HEK293 (cell line): Measurements from ENCODE around the gene USP21.

Experiments used
- CTCF ChIA-PET: fragments of 350-600 bp; formaldehyde crosslinking; extraction: SDS; loops from one replicate; lab custom pipeline; 2021; ENCODE audit warnings: antibody characterized with exemption; lab: Yijun Ruan, JAX
- POLR2A ChIA-PET: fragments of 300-600 bp; formaldehyde crosslinking; extraction: SDS; loops from one replicate; lab custom pipeline; 2020; ENCODE audit warnings: antibody characterized with exemption, inconsistent platforms; lab: Yijun Ruan, JAX
- H3K27ac ChIP-seq: fragments of 200-500 bp; sonication (Bioruptor generic); 2 replicates; pipeline ENCODE4 v1.5.1; 2014; ENCODE audit warnings: low read depth, low read length, control low read depth, inconsistent platforms; ENCODE audit errors: extremely low read depth
- H3K36me3 ChIP-seq, 2 experiments: fragments of 200-500 bp in 1 of 2; sonication (Bioruptor generic) in 1 of 2; 1 replicate in 1 of 2; 2 replicates in 1 of 2; pipeline ENCODE4 v1.5.1; 2014 to 2017; ENCODE audit warnings: inconsistent platforms in 2 of 2, low read length in 2 of 2; ENCODE audit not compliant: control insufficient read depth in 2 of 2, insufficient read depth in 1 of 2
- H3K4me1 ChIP-seq: fragments of 200-500 bp; sonication (Bioruptor generic); 2 replicates; pipeline ENCODE4 v1.5.1; 2014; ENCODE audit warnings: mild to moderate bottlenecking, low read length, inconsistent platforms; ENCODE audit not compliant: control insufficient read depth, insufficient read depth
- H3K4me3 ChIP-seq: 2 replicates; pipeline ENCODE4 v1.5.1; 2011; ENCODE audit warnings: low read depth, mild to moderate bottlenecking, control low read depth, low read length, moderate library complexity
- H3K9me3 ChIP-seq: fragments of 200-500 bp; sonication (Bioruptor generic); 2 replicates; pipeline ENCODE4 v1.5.1; 2014; ENCODE audit warnings: low read depth, low read length, inconsistent platforms; ENCODE audit not compliant: control insufficient read depth, insufficient read depth
- AEBP2 ChIP-seq: fragments of 450-650 bp; formaldehyde crosslinking; IDR thresholded peaks from 2 replicates; pipeline ENCODE4 v1.5.1; 2016; ENCODE audit warnings: missing biosample characterization, missing genetic modification characterization, borderline replicate concordance
- GLIS2 ChIP-seq: fragments of 450-650 bp; formaldehyde crosslinking; IDR thresholded peaks from 2 replicates; pipeline ENCODE4 v1.5.1; 2016; ENCODE audit warnings: missing biosample characterization, missing genetic modification characterization
- MEIS1 ChIP-seq: sonication (generic); formaldehyde crosslinking; IDR thresholded peaks from 2 replicates; pipeline ENCODE4 v1.8.1; 2022; ENCODE audit warnings: missing genetic modification reagents, mild to moderate bottlenecking, borderline replicate concordance
- MZF1 ChIP-seq: fragments of 450-650 bp; formaldehyde crosslinking; IDR thresholded peaks from 2 replicates; pipeline ENCODE4 v1.5.1; 2017; ENCODE audit warnings: missing biosample characterization, missing genetic modification characterization, borderline replicate concordance
- PRDM4 ChIP-seq: fragments of 450-650 bp; formaldehyde crosslinking; IDR thresholded peaks from 2 replicates; pipeline ENCODE4 v1.5.1; 2017; ENCODE audit warnings: missing biosample characterization, missing genetic modification characterization
- ZFP69B ChIP-seq: fragments of 450-650 bp; formaldehyde crosslinking; IDR thresholded peaks from 2 replicates; pipeline ENCODE4 v1.5.1; 2016; ENCODE audit warnings: missing biosample characterization, missing genetic modification characterization
- ZNF2 ChIP-seq: fragments of 450-650 bp; formaldehyde crosslinking; IDR thresholded peaks from 2 replicates; pipeline ENCODE4 v1.5.1; 2016; ENCODE audit warnings: missing biosample characterization, missing genetic modification characterization
- ZNF214 ChIP-seq: fragments of 450-650 bp; formaldehyde crosslinking; IDR thresholded peaks from 2 replicates; pipeline ENCODE4 v1.5.1; 2017; ENCODE audit warnings: missing biosample characterization, mild to moderate bottlenecking, missing genetic modification characterization, borderline replicate concordance
- ZNF221 ChIP-seq: fragments of 450-650 bp; formaldehyde crosslinking; IDR thresholded peaks from 2 replicates; pipeline ENCODE4 v1.5.1; 2017; ENCODE audit warnings: missing biosample characterization, missing genetic modification characterization, borderline replicate concordance
- ZNF248 ChIP-seq: fragments of 450-650 bp; formaldehyde crosslinking; IDR thresholded peaks from 2 replicates; pipeline ENCODE4 v1.5.1; 2017; ENCODE audit warnings: missing biosample characterization, missing genetic modification characterization
- ZNF266 ChIP-seq: fragments of 450-650 bp; formaldehyde crosslinking; IDR thresholded peaks from 2 replicates; pipeline ENCODE4 v1.5.1; 2016; ENCODE audit warnings: missing biosample characterization, missing genetic modification characterization, low read depth
- ZNF48 ChIP-seq: fragments of 450-650 bp; formaldehyde crosslinking; IDR thresholded peaks from 2 replicates; pipeline ENCODE4 v1.5.1; 2016; ENCODE audit warnings: missing biosample characterization, missing genetic modification characterization
- ZNF549 ChIP-seq: fragments of 450-650 bp; IDR thresholded peaks from 2 replicates; pipeline ENCODE4 v1.5.1; 2018; ENCODE audit warnings: missing biosample characterization, missing genetic modification characterization, mild to moderate bottlenecking, inconsistent platforms, moderate library complexity
- ZNF660 ChIP-seq: fragments of 450-650 bp; IDR thresholded peaks from 2 replicates; pipeline ENCODE4 v1.5.1; 2018; ENCODE audit warnings: missing biosample characterization, mild to moderate bottlenecking, missing genetic modification characterization
- ZNF777 ChIP-seq: fragments of 450-650 bp; formaldehyde crosslinking; IDR thresholded peaks from 2 replicates; pipeline ENCODE4 v1.5.1; 2017; ENCODE audit warnings: missing biosample characterization, missing genetic modification characterization, borderline replicate concordance
- ZNF837 ChIP-seq: fragments of 450-650 bp; formaldehyde crosslinking; IDR thresholded peaks from 2 replicates; pipeline ENCODE4 v1.5.1; 2016; ENCODE audit warnings: missing biosample characterization, missing genetic modification characterization
- TF ChIP-seq, protein P1 (sequence below): fragments of 450-650 bp; formaldehyde crosslinking; IDR thresholded peaks from 2 replicates; pipeline ENCODE4 v1.5.1; 2017; ENCODE audit warnings: missing biosample characterization, missing genetic modification characterization
- TF ChIP-seq, protein P2 (sequence below): fragments of 450-650 bp; IDR thresholded peaks from 2 replicates; pipeline ENCODE4 v1.5.1; 2018; ENCODE audit warnings: missing biosample characterization, missing genetic modification characterization

The USP21 gene

GRCh38 chr1:161187311-161187710 lies 28.0 kb downstream of the USP21 start:
- CTCF ChIA-PET = interaction anchor here (0.6 to 1.9 kb wide), 3 partner anchors 21 to 42 kb away, joined by 4 to 8 read pairs (median 6); partner anchors contain the start of gene PPOX
- Histone ChIP-seq H3K4me1 (no peaks in the 10 kb centered on the region), H3K4me3 (no peak overlapping the region)

DNA sequence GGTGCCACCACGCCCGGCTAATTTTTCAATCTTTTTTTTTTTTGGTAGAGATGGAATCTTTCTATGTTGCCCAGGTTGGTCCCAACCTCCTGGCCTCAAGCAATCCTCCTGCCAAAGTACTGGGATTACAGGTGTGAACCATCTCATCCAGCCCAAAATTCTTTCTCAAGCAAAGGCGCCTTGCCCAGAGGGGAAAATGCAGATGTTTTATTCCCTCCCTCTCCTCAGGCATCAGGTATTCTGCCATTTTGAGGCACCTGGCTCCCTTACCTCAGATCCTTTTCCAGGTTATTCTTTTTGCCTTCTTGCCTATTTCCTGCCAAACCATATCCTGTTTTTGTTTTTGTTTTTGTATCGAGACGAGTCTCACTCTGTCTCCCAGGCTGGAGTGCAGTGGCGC lies 29.1 kb downstream of the USP21 start:
- Histone ChIP-seq H3K36me3 (no peaks in the 10 kb centered on the region), H3K4me1 (no peaks in the 10 kb centered on the region), H3K9me3 (no peaks in the 10 kb centered on the region), H3K4me3 (no peak overlapping the region), H3K27ac (no peak overlapping the region)
- TF ChIP-seq ZNF660 = no peak
- no peak for TF ChIP-seq PRDM4 (tag by site-specific recombination)
- TF ChIP-seq MEIS1 (CRISPR knock-in tag) = no peak
- no peak for TF ChIP-seq ZNF549
- no peak for TF ChIP-seq ZNF221
- TF ChIP-seq ZNF837 = no peak
- TF ChIP-seq ZNF777 = no peak
- no peak for TF ChIP-seq ZNF2 (tag by site-specific recombination)
- TF ChIP-seq, protein P1, sequence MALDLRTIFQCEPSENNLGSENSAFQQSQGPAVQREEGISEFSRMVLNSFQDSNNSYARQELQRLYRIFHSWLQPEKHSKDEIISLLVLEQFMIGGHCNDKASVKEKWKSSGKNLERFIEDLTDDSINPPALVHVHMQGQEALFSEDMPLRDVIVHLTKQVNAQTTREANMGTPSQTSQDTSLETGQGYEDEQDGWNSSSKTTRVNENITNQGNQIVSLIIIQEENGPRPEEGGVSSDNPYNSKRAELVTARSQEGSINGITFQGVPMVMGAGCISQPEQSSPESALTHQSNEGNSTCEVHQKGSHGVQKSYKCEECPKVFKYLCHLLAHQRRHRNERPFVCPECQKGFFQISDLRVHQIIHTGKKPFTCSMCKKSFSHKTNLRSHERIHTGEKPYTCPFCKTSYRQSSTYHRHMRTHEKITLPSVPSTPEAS = no peak
- TF ChIP-seq, protein P2, sequence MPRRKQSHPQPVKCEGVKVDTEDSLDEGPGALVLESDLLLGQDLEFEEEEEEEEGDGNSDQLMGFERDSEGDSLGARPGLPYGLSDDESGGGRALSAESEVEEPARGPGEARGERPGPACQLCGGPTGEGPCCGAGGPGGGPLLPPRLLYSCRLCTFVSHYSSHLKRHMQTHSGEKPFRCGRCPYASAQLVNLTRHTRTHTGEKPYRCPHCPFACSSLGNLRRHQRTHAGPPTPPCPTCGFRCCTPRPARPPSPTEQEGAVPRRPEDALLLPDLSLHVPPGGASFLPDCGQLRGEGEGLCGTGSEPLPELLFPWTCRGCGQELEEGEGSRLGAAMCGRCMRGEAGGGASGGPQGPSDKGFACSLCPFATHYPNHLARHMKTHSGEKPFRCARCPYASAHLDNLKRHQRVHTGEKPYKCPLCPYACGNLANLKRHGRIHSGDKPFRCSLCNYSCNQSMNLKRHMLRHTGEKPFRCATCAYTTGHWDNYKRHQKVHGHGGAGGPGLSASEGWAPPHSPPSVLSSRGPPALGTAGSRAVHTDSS (tag by site-specific recombination) = no peak
- TF ChIP-seq ZFP69B (tag by site-specific recombination) = no peak
- no peak for TF ChIP-seq GLIS2 (tag by site-specific recombination)
- no peak for TF ChIP-seq ZNF214
- TF ChIP-seq MZF1 (tag by site-specific recombination) = no peak
- no peak for TF ChIP-seq ZNF248 (tag by site-specific recombination)
- no peak for TF ChIP-seq AEBP2 (tag by site-specific recombination)
- no peak for TF ChIP-seq ZNF266 (tag by site-specific recombination)
- POLR2A ChIA-PET = no interaction called here
- CTCF ChIA-PET = interaction anchor here (0.6 to 1.0 kb wide), 4 partner anchors 9 to 481 kb away, joined by 3 to 5 read pairs (median 4); partner anchors contain the start of gene TOMM40L

More at GRCh38 chr1:161187311-161187710, 28.0 kb downstream of the USP21 start:
- no peak overlapping the region for H3K27ac ChIP-seq
- no peak for TF ChIP-seq ZNF48
- TF ChIP-seq, all 188 proteins: peak for 0
- POLR2A ChIA-PET = no interaction called here
- Histone ChIP-seq H3K36me3 (no peaks in the 10 kb centered on the region), H3K9me3 (no peaks in the 10 kb centered on the region)
